ENCODE data around the gene PDLIM5. TPM values are rescaled to one million over a fixed set of nuclear protein-coding genes. Genes with fewer than 3 reads are reported as not detected.

The PDLIM5 gene
- total RNA-seq, 1 experiment from 2014 or later, result 58.0 TPM

GRCh38 chr4:94463771-94464170 is 12.0 kb downstream of the PDLIM5 start:
- Histone ChIP-seq H2AK5ac (ENCODE audit: insufficient read length, low read length) (no peak overlapping the region), H3K79me2 (ENCODE audit: insufficient read depth, low read length) (peaks cover 6% of the 10 kb centered on the region; the same call in 1 of the 2 replicates), H3K4me2 (ENCODE audit: insufficient read depth, insufficient read length, low read length) (no peak overlapping the region), H3K14ac (ENCODE audit: insufficient read depth, low read length) (no peak overlapping the region), H3K79me1 (ENCODE audit: insufficient read depth, low read depth, low read length, poor library complexity, severe bottlenecking) (peaks cover 7% of the 10 kb centered on the region), H4K8ac (replicated peaks; ENCODE audit: insufficient read length, low read depth, low read length) (no peak overlapping the region), H3K27ac (ENCODE audit: insufficient read length, low read depth, low read length) (no peak overlapping the region), H3K9me3 (ENCODE audit: control insufficient read depth, low read depth, low read length) (no peaks in the 10 kb centered on the region), H3K27me3 (ENCODE audit: insufficient read depth, low read length) (no peaks in the 10 kb centered on the region), H4K20me1 (ENCODE audit: control insufficient read depth, insufficient read depth, insufficient read length) (no peaks in the 10 kb centered on the region), H2BK5ac (ENCODE audit: insufficient read length, low read length) (no peak overlapping the region), H3K9ac (ENCODE audit: extremely low read depth, insufficient read length, low read length) (no peak overlapping the region), H3K56ac (ENCODE audit: insufficient read length, low read depth, low read length) (no peak overlapping the region), H3K18ac (ENCODE audit: insufficient read length, low read depth, low read length) (no peak overlapping the region), H2BK20ac (ENCODE audit: low read depth, low read length, poor library complexity, severe bottlenecking) (no peak overlapping the region), H4K91ac (ENCODE audit: insufficient read length, low read depth, low read length) (no peak overlapping the region), H3T11ph (ENCODE audit: low read length) (no peak overlapping the region), H2BK15ac (ENCODE audit: low read depth, low read length) (no peak overlapping the region), H2BK12ac (ENCODE audit: insufficient read length, low read depth, low read length) (no peak overlapping the region), H3K4ac (ENCODE audit: low read depth, low read length) (no peak overlapping the region), H3K4me1 (ENCODE audit: insufficient read depth, low read length) (no peaks in the 10 kb centered on the region; the same call in 1 of the 2 replicates), H2BK120ac (ENCODE audit: low read depth, low read length, poor library complexity, severe bottlenecking) (no peak overlapping the region), H2AFZ (ENCODE audit: low read length) (no peak overlapping the region), H3K23ac (ENCODE audit: insufficient read length, low read depth, low read length) (no peak overlapping the region), H4K5ac (ENCODE audit: insufficient read length, low read depth, low read length) (no peak overlapping the region), H3K23me2 (ENCODE audit: insufficient read length, low read depth, low read length, poor library complexity, severe bottlenecking) (no peaks in the 10 kb centered on the region)
- Mint-ChIP-seq H3K9me3 (no peaks in the 10 kb centered on the region), H3K4me1 (peaks cover 32 to 35% of the 10 kb centered on the region in 2 experiments), H3K27me3 (ENCODE audit: low read depth) (no peaks in the 10 kb centered on the region), H3K36me3 (ENCODE audit: insufficient read depth in 1 of 3, low read depth in 3 of 3) (0 out of 7 replicates have a peak, but pooled peaks cover 0 to 2% (median 0%) of the 10 kb centered on the region in 3 experiments), H3K27ac (peak overlapping the region in 1 of 3 experiments; percentile 58; a peak in 1 of 7 replicates), H3K4me3 (no peak overlapping the region)
- WGBS (ENCODE audit: extremely low coverage, insufficient read length, low lambda C conversion rate), result no CpG with 5 or more reads among the region's 1 CpG
- no peak for DNase-seq
- no peak for TF ChIP-seq CTCF (conservative IDR thresholded peaks at IDR 0.05)

All from H9 (cell line).